Activated T-helper 17 cell treated with anti-CD3 and anti-CD28 coated beads, Interleukin-2, amount 50 U/mL, for 72 hours (primary cell): ENCODE results near the gene VSX2. TPM values are rescaled to one million over a fixed set of nuclear protein-coding genes. Genes with fewer than 3 reads are reported as not detected.
A peak's percentile ranks its signal among the peaks of the same experiment; 100 is the strongest.

Experiments
- ATAC-seq: fragments of 150-1000 bp; cut with Tn5 transposase; replicated peaks from 2 replicates; pipeline ENCODE4 v1.10.0; 2021; ENCODE audit warnings: mild to moderate bottlenecking, moderate library complexity
- H3K27ac Mint-ChIP-seq: one replicate; pipeline ENCODE4 v1.8.0; 2022; ENCODE audit warnings: mixed read lengths
- H3K27me3 Mint-ChIP-seq: one replicate; pipeline ENCODE4 v1.8.0; 2022; ENCODE audit warnings: mixed read lengths
- H3K36me3 Mint-ChIP-seq: one replicate; pipeline ENCODE4 v1.8.0; 2022; ENCODE audit warnings: low read depth, mild to moderate bottlenecking, mixed read lengths
- H3K4me1 Mint-ChIP-seq: one replicate; pipeline ENCODE4 v1.8.0; 2022; ENCODE audit warnings: mixed read lengths
- H3K4me3 Mint-ChIP-seq: one replicate; pipeline ENCODE4 v1.8.0; 2022; ENCODE audit warnings: mild to moderate bottlenecking, mixed read lengths
- H3K9me3 Mint-ChIP-seq: one replicate; pipeline ENCODE4 v1.8.0; 2022; ENCODE audit warnings: mixed read lengths
- total RNA-seq, 2 donors: library from RNA; stranded (reverse); gene quantifications; one replicate each; pipeline ENCODE4 v1.2.3, GENCODE V29; 2022

The VSX2 gene
- total RNA-seq, 2 donors from 2014 or later = not detected

GRCh38 chr14:74290415-74290814, 51.2 kb downstream of the VSX2 start:
- no peak for ATAC-seq
- Mint-ChIP-seq H3K9me3 (no peaks in the 10 kb centered on the region), H3K4me3 (no peak overlapping the region), H3K4me1 (peaks cover 4% of the 10 kb centered on the region), H3K27ac (no peak overlapping the region), H3K27me3 (no peaks in the 10 kb centered on the region), H3K36me3 (peaks cover 90% of the 10 kb centered on the region)

GRCh38 chr14:74292061-74292460, 52.8 kb downstream of the VSX2 start:
- Mint-ChIP-seq H3K4me3 (no peak overlapping the region), H3K9me3 (no peaks in the 10 kb centered on the region), H3K36me3 (peaks cover 87% of the 10 kb centered on the region), H3K27me3 (no peaks in the 10 kb centered on the region), H3K4me1 (peaks cover 4% of the 10 kb centered on the region), H3K27ac (no peak overlapping the region)
- no peak for ATAC-seq

- Mint-ChIP-seq H3K27ac (no peak overlapping the region), H3K36me3 (peaks cover 87% of the 10 kb centered on the region), H3K4me3 (no peak overlapping the region), H3K4me1 (peaks cover 5% of the 10 kb centered on the region), H3K9me3 (no peaks in the 10 kb centered on the region), H3K27me3 (no peaks in the 10 kb centered on the region)
- ATAC-seq = no peak
These were observed 54.4 kb downstream of the VSX2 start for GRCh38 chr14:74293606-74294005.

- Mint-ChIP-seq H3K27me3 (no peaks in the 10 kb centered on the region), H3K9me3 (no peaks in the 10 kb centered on the region), H3K36me3 (peaks cover 78% of the 10 kb centered on the region), H3K27ac (no peak overlapping the region), H3K4me3 (no peak overlapping the region), H3K4me1 (peaks cover 13% of the 10 kb centered on the region)
- no peak for ATAC-seq
These were observed 56.8 kb downstream of the VSX2 start for GRCh38 chr14:74296037-74296467.

GRCh38 chr14:74297986-74298385, 58.7 kb downstream of the VSX2 start:
- Mint-ChIP-seq H3K9me3 (no peaks in the 10 kb centered on the region), H3K27ac (peak overlapping the region; percentile 86), H3K4me1 (peaks cover 22% of the 10 kb centered on the region), H3K27me3 (no peaks in the 10 kb centered on the region), H3K36me3 (peaks cover 62% of the 10 kb centered on the region), H3K4me3 (peak overlapping the region; percentile 75)
- no peak for ATAC-seq

- peak; percentile 72 for ATAC-seq
- peak overlapping the region; percentile 75 for H3K4me3 Mint-ChIP-seq
- no peaks in the 10 kb centered on the region for H3K27me3 Mint-ChIP-seq
- peaks cover 22% of the 10 kb centered on the region for H3K4me1 Mint-ChIP-seq
- H3K27ac Mint-ChIP-seq = peak overlapping the region; percentile 86
- H3K9me3 Mint-ChIP-seq = no peaks in the 10 kb centered on the region
- peaks cover 55% of the 10 kb centered on the region for H3K36me3 Mint-ChIP-seq
These were observed 59.9 kb downstream of the VSX2 start for GRCh38 chr14:74299061-74299545.

- Mint-ChIP-seq H3K4me1 (peaks cover 22% of the 10 kb centered on the region), H3K4me3 (peak overlapping the region; percentile 98), H3K36me3 (peaks cover 30% of the 10 kb centered on the region), H3K27me3 (no peaks in the 10 kb centered on the region), H3K9me3 (no peaks in the 10 kb centered on the region), H3K27ac (peak overlapping the region; percentile 96)
- ATAC-seq = no peak
These were observed 62.4 kb downstream of the VSX2 start for GRCh38 chr14:74301594-74302151.

GRCh38 chr14:74302152-74302628, 62.9 kb downstream of the VSX2 start:
- ATAC-seq = peak; percentile 55
- H3K9me3 Mint-ChIP-seq = no peaks in the 10 kb centered on the region
- peaks cover 22% of the 10 kb centered on the region for H3K4me1 Mint-ChIP-seq
- H3K27me3 Mint-ChIP-seq = no peaks in the 10 kb centered on the region
- H3K4me3 Mint-ChIP-seq = peak overlapping the region; percentile 98
- peaks cover 27% of the 10 kb centered on the region for H3K36me3 Mint-ChIP-seq
- peak overlapping the region; percentile 96 for H3K27ac Mint-ChIP-seq

GRCh38 chr14:74302634-74303569, 63.7 kb downstream of the VSX2 start, which contains the start of gene ABCD4:
TSS of gene ABCD4 (minus strand) at chr14:74302934. CDS start at chr14:74302912, 22 bp downstream.
- peaks cover 22% of the 10 kb centered on the region for H3K4me1 Mint-ChIP-seq
- H3K27ac Mint-ChIP-seq = peak within 1 kb of the TSS; percentile 96
- H3K4me3 Mint-ChIP-seq = peak within 1 kb of the TSS; percentile 98
- H3K9me3 Mint-ChIP-seq = no peaks in the 10 kb centered on the region
- peak; percentile 92 for ATAC-seq
- H3K27me3 Mint-ChIP-seq = no peaks in the 10 kb centered on the region
- H3K36me3 Mint-ChIP-seq = peaks cover 20% of the 10 kb centered on the region

- no peaks in the 10 kb centered on the region for H3K36me3 Mint-ChIP-seq
- no peaks in the 10 kb centered on the region for H3K4me1 Mint-ChIP-seq
- no peaks in the 10 kb centered on the region for H3K9me3 Mint-ChIP-seq
- H3K27ac Mint-ChIP-seq = no peak overlapping the region
- no peaks in the 10 kb centered on the region for H3K27me3 Mint-ChIP-seq
- H3K4me3 Mint-ChIP-seq = no peak overlapping the region
- ATAC-seq = no peak
These were observed 69.4 kb downstream of the VSX2 start for GRCh38 chr14:74308695-74309094.

- H3K4me3 Mint-ChIP-seq = no peak overlapping the region
- H3K9me3 Mint-ChIP-seq = no peaks in the 10 kb centered on the region
- no peak for ATAC-seq
- H3K36me3 Mint-ChIP-seq = no peaks in the 10 kb centered on the region
- no peaks in the 10 kb centered on the region for H3K4me1 Mint-ChIP-seq
- no peak overlapping the region for H3K27ac Mint-ChIP-seq
- no peaks in the 10 kb centered on the region for H3K27me3 Mint-ChIP-seq
These were observed 70.1 kb downstream of the VSX2 start for GRCh38 chr14:74309125-74310022.

GRCh38 chr14:74312161-74312560, 72.9 kb downstream of the VSX2 start:
- Mint-ChIP-seq H3K27me3 (no peaks in the 10 kb centered on the region), H3K27ac (no peak overlapping the region), H3K9me3 (no peaks in the 10 kb centered on the region), H3K36me3 (no peaks in the 10 kb centered on the region), H3K4me3 (no peak overlapping the region), H3K4me1 (no peaks in the 10 kb centered on the region)
- no peak for ATAC-seq
